ENCODE measurements around the gene UBXN1. TPM values are rescaled to one million over a fixed set of nuclear protein-coding genes. Genes with fewer than 3 reads are reported as not detected.

Gene UBXN1
- total RNA-seq, 1 donor from 2014 or later, result 127 TPM

DNA sequence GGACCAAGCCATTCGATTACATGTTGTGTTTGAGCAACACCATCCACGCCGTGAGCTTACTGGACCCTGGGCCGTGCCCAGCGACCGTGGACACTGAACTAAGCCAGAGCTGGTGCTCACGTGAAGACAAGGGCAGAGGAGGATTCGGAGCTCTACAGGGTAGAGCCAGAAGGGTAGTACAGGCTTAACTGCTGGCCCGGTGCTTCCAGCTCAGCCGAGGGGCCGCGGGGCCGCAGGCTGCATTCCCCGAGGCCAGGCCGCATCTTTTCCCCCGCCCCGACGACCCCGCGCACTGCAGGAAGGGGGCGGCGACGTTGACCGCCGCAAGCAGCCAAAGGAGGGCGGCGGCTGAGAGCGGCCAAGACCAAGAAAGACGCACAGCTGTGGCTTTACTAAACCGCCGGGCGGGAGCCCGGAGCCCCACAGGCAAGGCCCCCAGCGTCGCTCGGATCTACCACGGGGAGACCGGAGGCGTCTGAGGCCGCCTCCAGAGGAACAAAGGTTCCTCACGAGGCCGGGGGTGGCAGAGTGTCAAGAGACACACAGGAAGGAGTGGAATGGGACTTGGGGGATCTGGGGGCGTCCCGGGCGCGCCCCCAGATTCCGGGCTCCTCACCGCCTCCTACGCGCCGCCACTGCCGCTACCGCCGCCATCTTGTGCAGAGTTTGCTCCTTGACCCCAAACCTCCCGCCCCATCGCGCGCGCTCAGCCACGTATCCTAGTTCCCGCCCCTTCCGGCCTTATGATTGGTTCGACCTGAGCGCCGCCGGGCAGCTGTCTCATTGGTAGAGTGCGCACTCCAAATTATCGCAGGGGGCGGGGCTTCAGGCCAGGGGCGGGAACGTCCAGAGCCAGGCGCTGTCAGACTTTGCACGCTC is 32.7 kb downstream of the UBXN1 start, which contains the start of gene GANAB:
GANAB (minus strand) TSS at position 668 of the 879 bp plus-strand sequence; CDS start at position 654, 14 bp downstream.
- DNase-seq (ENCODE audit: low spot score), result peak; percentile 98
- Mint-ChIP-seq H3K27me3 (ENCODE audit: low read depth) (no peaks in the 10 kb centered on the region), H3K4me1 (ENCODE audit: low read depth) (peaks cover 22% of the 10 kb centered on the region), H3K9me3 (no peaks in the 10 kb centered on the region), H3K27ac (peak within 1 kb of the TSS; percentile 97), H3K36me3 (ENCODE audit: low read depth) (peaks cover 43% of the 10 kb centered on the region), H3K4me3 (ENCODE audit: low read depth) (peak within 1 kb of the TSS; percentile 98)
- intact Hi-C loops (cut with micrococcal nuclease), result loop anchor here (1.0 to 2.0 kb wide), 5 partner anchors 19 to 63 kb away; partner anchors contain the start of genes C11orf98, CSKMT, TUT1 and UQCC3

DNA sequence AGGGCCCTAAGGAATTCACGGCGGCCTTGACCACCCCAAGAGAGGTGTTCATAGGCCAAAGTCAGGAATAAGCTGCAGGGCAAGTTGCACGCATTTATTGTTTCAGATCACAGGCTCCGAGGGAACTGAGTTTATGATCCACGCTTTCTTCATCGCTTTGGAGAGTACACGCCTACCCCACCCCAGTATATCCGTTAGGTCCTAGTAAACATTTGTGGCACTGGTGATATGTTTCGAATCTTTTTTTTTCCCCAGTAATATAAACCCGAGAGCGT is 33.3 kb downstream of the UBXN1 start:
- Mint-ChIP-seq H3K4me3 (ENCODE audit: low read depth) (peak overlapping the region; percentile 98), H3K27me3 (ENCODE audit: low read depth) (no peaks in the 10 kb centered on the region), H3K4me1 (ENCODE audit: low read depth) (peaks cover 26% of the 10 kb centered on the region), H3K36me3 (ENCODE audit: low read depth) (peaks cover 45% of the 10 kb centered on the region), H3K9me3 (no peaks in the 10 kb centered on the region), H3K27ac (peak overlapping the region; percentile 97)
- no peak for DNase-seq (ENCODE audit: low spot score)
- intact Hi-C loops (cut with micrococcal nuclease), result no loop called here

DNA sequence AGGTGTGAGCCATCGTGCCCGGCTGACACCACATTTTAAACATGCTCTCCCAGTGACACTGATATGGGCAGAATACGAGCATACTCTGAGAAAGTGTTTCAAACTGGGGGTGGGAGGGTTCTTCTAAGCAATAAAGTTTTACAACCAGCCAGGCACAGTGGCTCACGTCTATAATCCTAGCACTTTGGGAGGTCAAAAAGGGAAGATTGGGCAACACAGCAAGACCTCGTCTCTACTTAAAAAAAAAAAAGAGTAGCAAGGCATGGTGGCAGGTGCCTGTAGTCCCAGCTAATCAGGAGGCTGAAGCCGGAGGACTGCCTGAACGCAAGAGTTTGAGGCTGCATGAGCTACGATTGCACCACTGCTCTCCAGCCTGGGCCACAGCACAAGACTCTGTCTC is 34.7 kb downstream of the UBXN1 start:
- H3K9me3 Mint-ChIP-seq, result no peaks in the 10 kb centered on the region
- intact Hi-C loops (cut with micrococcal nuclease), result no loop called here
- H3K27ac Mint-ChIP-seq, result peak overlapping the region; percentile 22
- H3K4me1 Mint-ChIP-seq (ENCODE audit: low read depth), result peaks cover 34% of the 10 kb centered on the region
- no peak for DNase-seq (ENCODE audit: low spot score)
- peaks cover 49% of the 10 kb centered on the region for H3K36me3 Mint-ChIP-seq (ENCODE audit: low read depth)
- H3K27me3 Mint-ChIP-seq (ENCODE audit: low read depth), result no peaks in the 10 kb centered on the region
- peak overlapping the region; percentile 37 for H3K4me3 Mint-ChIP-seq (ENCODE audit: low read depth)

DNA sequence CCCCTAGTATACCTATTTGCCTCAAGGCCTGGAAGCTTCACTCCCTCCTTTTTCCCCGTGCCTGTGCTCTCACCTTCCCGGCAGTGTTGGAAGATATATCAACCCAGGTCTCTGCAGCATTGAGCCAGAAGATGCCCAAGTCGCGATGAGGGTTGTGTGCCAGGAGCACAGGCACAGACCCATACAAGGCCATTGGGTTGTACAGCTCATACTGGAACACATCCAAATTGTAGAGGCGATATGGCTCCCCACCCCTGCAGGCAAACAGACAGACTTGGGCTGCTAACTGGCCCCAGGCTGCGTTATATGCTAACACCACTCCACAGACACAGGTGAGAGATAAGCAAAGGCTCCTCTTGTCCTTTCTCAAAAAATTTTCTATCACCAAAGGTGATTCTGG is 46.4 kb downstream of the UBXN1 start:
- intact Hi-C loops (cut with micrococcal nuclease), result no loop called here
- Mint-ChIP-seq H3K4me3 (ENCODE audit: low read depth) (no peak overlapping the region), H3K9me3 (no peaks in the 10 kb centered on the region), H3K27me3 (ENCODE audit: low read depth) (no peaks in the 10 kb centered on the region), H3K4me1 (ENCODE audit: low read depth) (peaks cover 8% of the 10 kb centered on the region), H3K27ac (no peak overlapping the region), H3K36me3 (ENCODE audit: low read depth) (peaks cover 81% of the 10 kb centered on the region)
- no peak for DNase-seq (ENCODE audit: low spot score)

DNA sequence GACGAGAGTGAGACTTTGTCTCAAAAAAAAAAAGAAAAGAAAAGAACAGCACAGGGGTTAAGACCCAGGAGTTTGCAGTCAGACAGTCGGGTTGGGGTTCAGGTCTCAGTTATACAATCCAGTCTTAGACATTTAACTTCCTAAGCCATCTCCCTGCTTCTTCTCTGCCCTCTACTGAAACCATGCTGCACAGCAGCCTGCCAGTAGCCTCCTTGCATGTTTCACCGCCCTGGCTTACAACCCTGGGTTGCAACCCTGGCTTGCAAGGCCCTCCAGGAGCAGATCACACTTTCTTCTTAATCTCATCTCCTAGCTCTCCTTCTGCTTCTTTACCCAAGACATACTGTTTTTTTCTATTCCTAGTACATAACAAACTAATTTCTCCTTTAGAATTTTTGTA is 51.2 kb downstream of the UBXN1 start:
- intact Hi-C loops (cut with micrococcal nuclease), result no loop called here

More for the DNA sequence above, 51.2 kb downstream of the UBXN1 start:
- DNase-seq (ENCODE audit: low spot score), result no peak
- H3K36me3 Mint-ChIP-seq (ENCODE audit: low read depth), result peaks cover 74% of the 10 kb centered on the region
- H3K4me3 Mint-ChIP-seq (ENCODE audit: low read depth), result no peak overlapping the region
- no peaks in the 10 kb centered on the region for H3K4me1 Mint-ChIP-seq (ENCODE audit: low read depth)
- no peak overlapping the region for H3K27ac Mint-ChIP-seq
- H3K9me3 Mint-ChIP-seq, result no peaks in the 10 kb centered on the region
- no peaks in the 10 kb centered on the region for H3K27me3 Mint-ChIP-seq (ENCODE audit: low read depth)

Other genes starting within 250 kb of the UBXN1 start
- 105 and 108 TPM in 2 replicates for gene AHNAK, start 132.3 kb downstream of the UBXN1 start, total RNA-seq
- gene EEF1G, start 105.2 kb downstream of the UBXN1 start, total RNA-seq, result 1,369 and 1,395 TPM in 2 replicates
- gene TUT1, start 87.5 kb downstream of the UBXN1 start, total RNA-seq, result 29.9 and 41.7 TPM in 2 replicates
- 201 and 215 TPM in 2 replicates for gene MTA2, start 77.2 kb downstream of the UBXN1 start, total RNA-seq
- 144 and 146 TPM in 2 replicates for gene EML3, start 66.3 kb downstream of the UBXN1 start, total RNA-seq
- gene ROM1, start 65.8 kb downstream of the UBXN1 start, total RNA-seq, result 1.4 and 2.8 TPM in 2 replicates
- 70.0 and 81.4 TPM in 2 replicates for gene B3GAT3, start 57.1 kb downstream of the UBXN1 start, total RNA-seq
- gene GANAB, start 32.5 kb downstream of the UBXN1 start, total RNA-seq, result 274 and 279 TPM in 2 replicates
- gene INTS5, start 25.8 kb downstream of the UBXN1 start, total RNA-seq, result 35.2 and 35.7 TPM in 2 replicates
- 118 and 130 TPM in 2 replicates for gene C11orf98, start 13.9 kb downstream of the UBXN1 start, total RNA-seq
- 45.4 and 47.2 TPM in 2 replicates for gene CSKMT, start 13.8 kb downstream of the UBXN1 start, total RNA-seq
- gene UQCC3, start 7.4 kb downstream of the UBXN1 start, total RNA-seq, result 8.0 and 9.5 TPM in 2 replicates
- 21.4 and 21.7 TPM in 2 replicates for gene LBHD1, start 6.8 kb downstream of the UBXN1 start, total RNA-seq
- 0.18 and 0.23 TPM in 2 replicates for gene LRRN4CL, start 10.5 kb upstream of the UBXN1 start, total RNA-seq
- gene BSCL2, start 28.4 kb upstream of the UBXN1 start, total RNA-seq, result 28.7 and 32.8 TPM in 2 replicates
- not detected in 2 replicates for gene GNG3, start 28.6 kb upstream of the UBXN1 start, total RNA-seq
- gene HNRNPUL2, start 48.4 kb upstream of the UBXN1 start, total RNA-seq, result 62.6 and 63.5 TPM in 2 replicates
- gene TTC9C, start 49.4 kb upstream of the UBXN1 start, total RNA-seq, result 35.4 and 39.4 TPM in 2 replicates
- 7.3 and 9.3 TPM in 2 replicates for gene ZBTB3, start 75.1 kb upstream of the UBXN1 start, total RNA-seq
- gene POLR2G, start 82.5 kb upstream of the UBXN1 start, total RNA-seq, result 122 and 128 TPM in 2 replicates
- gene TAF6L, start 92.3 kb upstream of the UBXN1 start, total RNA-seq, result 17.6 and 21.0 TPM in 2 replicates
- gene TMEM179B, start 108.3 kb upstream of the UBXN1 start, total RNA-seq, result 34.6 and 35.9 TPM in 2 replicates
- gene TMEM223, start 112.9 kb upstream of the UBXN1 start, total RNA-seq, result 13.4 and 14.0 TPM in 2 replicates
- gene NXF1, start 126.4 kb upstream of the UBXN1 start, total RNA-seq, result 134 and 139 TPM in 2 replicates
- 37.4 and 41.9 TPM in 2 replicates for gene STX5, start 153.0 kb upstream of the UBXN1 start, total RNA-seq
- gene TEX54, start 153.8 kb upstream of the UBXN1 start, total RNA-seq, result 1.2 TPM in 1 of 2 replicates, not detected in the other
- gene WDR74, start 160.5 kb upstream of the UBXN1 start, total RNA-seq, result 109 and 112 TPM in 2 replicates
- gene SLC3A2, start 201.8 kb upstream of the UBXN1 start, total RNA-seq, result 245 and 286 TPM in 2 replicates
- gene CHRM1, start 242.3 kb upstream of the UBXN1 start, total RNA-seq, result not detected in 2 replicates

All from activated T-helper 2 cell treated with anti-CD3 and anti-CD28 coated beads, Interferon-gamma antibody, Interleukin-2, Interleukin-4, amounts not matched to agents 10 μg/mL and 5 μg/mL and 100 μg/mL, durations not matched to agents 14 hours and 24 hours and 36 hours (primary cell).